ENCODE measurements around the gene NEURL1B.

GRCh38 chr5:172716796-172717313 is 75.8 kb downstream of the NEURL1B start:
- TF ChIP-seq CTCF (IDR thresholded peaks at IDR 0.05): peak; percentile 91
- no peak for TF ChIP-seq POLR2A (IDR thresholded peaks at IDR 0.05; ENCODE audit: low read length)
- no peak for TF ChIP-seq MAZ (IDR thresholded peaks at IDR 0.05; ENCODE audit: borderline replicate concordance, low read depth, low read length)
- TF ChIP-seq, protein P1, sequence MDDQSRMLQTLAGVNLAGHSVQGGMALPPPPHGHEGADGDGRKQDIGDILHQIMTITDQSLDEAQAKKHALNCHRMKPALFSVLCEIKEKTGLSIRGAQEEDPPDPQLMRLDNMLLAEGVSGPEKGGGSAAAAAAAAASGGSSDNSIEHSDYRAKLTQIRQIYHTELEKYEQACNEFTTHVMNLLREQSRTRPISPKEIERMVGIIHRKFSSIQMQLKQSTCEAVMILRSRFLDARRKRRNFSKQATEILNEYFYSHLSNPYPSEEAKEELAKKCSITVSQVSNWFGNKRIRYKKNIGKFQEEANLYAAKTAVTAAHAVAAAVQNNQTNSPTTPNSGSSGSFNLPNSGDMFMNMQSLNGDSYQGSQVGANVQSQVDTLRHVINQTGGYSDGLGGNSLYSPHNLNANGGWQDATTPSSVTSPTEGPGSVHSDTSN (IDR thresholded peaks at IDR 0.05): no peak
- no peak for TF ChIP-seq REST (IDR thresholded peaks at IDR 0.05)
- TF ChIP-seq BCL3 (IDR thresholded peaks at IDR 0.05): no peak
- no peak for TF ChIP-seq ZFP36 (IDR thresholded peaks at IDR 0.05; ENCODE audit: borderline replicate concordance, partially characterized antibody)
- no peak for TF ChIP-seq MAFK (IDR thresholded peaks at IDR 0.05; ENCODE audit: partially characterized antibody)
- TF ChIP-seq HOXA7 (CRISPR knock-in tag; IDR thresholded peaks at IDR 0.05): peak; percentile 83; the same call in 1 of the 2 replicates
- TF ChIP-seq PHF8 (IDR thresholded peaks at IDR 0.05; ENCODE audit: borderline replicate concordance, low read depth): no peak
- TF ChIP-seq RFX5 (IDR thresholded peaks at IDR 0.05): no peak
- peak; percentile 66; the same call in 1 of the 2 replicates for TF ChIP-seq EHF (CRISPR knock-in tag; IDR thresholded peaks at IDR 0.05)

Measured in A549 (cell line).